ENCODE results near the gene SMYD3.

Gene SMYD3

DNA sequence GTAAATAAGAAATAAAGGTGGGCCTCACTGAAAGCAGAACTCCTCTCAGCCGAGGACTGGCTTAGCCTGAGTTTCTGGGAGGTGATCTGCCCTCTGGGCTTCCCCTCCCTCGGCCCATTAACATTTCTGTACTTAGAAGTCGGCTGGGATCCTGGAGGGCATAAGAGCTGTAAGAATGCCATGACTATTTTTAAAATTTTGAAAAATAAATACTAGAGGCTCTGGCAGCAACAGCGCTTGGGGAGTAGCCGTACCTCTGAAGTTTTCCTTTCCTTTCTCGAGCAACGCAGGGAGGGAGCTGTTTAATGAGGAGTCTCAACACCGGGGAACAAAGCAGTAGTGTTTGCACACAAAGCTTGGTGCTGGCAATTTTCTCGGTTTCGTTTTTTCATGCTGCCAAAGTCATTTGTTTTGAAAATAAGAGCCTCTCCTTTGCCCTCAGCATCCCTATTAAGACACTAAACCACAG is 498.7 kb downstream of the SMYD3 start:
- DNase-seq, result no peak

DNA sequence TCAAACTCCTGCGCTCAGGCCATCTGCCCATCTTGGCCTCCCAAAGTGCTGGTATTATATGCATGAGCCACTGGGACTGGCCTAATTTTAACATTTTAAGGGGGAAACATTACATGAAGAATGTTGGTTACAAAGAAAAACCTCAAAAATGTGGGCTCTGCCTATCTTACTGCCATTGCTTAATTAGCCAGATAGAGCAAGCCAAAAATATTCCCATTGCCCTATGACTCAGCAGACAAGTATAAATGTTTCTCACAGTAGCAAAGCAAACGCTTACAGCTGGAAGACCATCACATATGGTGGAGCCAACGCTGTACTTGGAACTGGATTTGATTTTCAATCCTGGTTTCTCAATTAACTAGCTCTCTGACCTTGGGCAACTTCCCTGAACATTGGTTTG is 502.0 kb downstream of the SMYD3 start:
- no peak for DNase-seq

DNA sequence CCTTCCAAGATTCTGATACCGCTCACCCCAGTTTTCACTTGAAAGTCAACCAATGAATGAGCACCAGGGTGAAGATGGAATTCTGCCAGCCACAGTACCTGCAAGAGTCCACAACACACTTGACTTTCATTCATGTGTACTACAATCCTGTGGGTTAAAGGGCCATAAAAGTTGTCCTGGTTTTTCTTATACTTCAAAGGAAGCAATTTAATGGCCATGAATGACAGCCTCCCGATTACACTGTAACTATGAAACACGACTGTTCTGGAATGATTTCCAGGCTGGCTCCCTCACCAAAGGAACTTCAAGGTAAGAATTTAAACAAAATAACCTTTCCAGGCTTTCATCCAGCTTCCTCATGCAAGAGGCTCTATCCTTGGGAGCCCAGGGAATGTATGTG is 502.8 kb downstream of the SMYD3 start:
- no peak for DNase-seq

DNA sequence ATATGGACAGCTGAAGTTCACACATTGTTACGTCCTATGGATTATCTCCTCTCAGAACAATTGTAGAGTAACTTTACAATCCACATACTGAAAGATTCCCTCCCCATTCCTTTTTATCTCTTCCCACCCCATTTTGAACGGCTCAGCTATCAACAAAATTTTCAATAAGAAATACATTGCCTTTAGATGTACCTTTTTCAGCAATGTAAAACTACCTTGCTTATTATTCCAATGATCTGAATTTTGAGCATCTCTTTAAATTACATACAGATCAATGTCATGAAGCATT is 503.7 kb downstream of the SMYD3 start:
- DNase-seq, result no peak

DNA sequence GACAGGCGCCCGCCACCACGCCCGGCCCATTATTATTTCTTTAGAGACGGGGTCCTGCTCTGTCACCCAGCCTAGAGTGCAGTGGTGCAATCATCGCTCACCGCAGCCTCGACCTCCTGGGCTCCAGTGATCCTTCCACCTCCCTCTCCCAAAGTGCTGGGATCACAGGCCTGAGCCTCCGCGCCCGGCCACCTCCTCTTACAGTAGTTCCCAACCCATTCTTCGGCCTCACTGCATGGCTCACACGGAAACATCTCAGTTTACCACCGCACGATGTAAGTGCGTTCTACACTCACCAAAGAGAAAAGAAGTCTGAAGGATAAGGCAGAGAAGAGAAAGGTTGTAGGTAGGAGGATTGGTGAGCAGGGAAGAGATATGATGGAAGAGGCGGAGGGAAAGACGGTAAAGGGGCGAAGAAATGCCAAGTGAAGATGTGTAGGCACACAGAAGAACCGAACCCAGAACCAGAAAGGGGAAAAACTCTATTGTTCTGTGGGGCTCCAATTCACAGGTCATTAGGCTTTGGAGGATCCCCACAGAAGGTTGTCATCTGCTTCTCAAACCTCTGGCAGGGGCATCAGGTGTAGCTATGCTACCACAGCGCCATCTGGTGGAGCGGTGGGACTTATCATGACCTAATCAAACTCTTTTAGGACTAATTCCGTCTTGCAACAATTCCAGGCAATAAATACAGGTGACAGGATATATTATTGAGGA is 504.2 kb downstream of the SMYD3 start:
- DNase-seq, result peak; percentile 82 to 93 (median 90)

DNA sequence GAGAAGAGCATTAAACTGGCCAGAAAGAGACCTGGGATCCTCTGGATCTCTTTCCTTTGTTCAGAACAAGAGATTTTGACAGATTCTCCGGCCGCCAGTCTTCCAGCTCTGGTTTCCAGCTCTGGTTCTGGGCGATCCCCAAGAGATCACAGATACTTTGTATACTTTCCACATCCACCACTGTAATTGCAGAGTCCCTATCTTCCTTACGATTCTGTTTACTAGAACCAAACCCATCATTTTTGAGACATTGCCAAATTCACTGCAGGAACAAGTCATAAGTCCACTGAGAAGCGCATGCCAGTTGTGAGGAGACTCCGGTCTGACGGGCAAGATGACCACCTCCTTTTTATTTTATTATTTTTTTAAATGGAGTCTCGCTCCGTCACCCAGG is 505.2 kb downstream of the SMYD3 start:
- no peak for DNase-seq

DNA sequence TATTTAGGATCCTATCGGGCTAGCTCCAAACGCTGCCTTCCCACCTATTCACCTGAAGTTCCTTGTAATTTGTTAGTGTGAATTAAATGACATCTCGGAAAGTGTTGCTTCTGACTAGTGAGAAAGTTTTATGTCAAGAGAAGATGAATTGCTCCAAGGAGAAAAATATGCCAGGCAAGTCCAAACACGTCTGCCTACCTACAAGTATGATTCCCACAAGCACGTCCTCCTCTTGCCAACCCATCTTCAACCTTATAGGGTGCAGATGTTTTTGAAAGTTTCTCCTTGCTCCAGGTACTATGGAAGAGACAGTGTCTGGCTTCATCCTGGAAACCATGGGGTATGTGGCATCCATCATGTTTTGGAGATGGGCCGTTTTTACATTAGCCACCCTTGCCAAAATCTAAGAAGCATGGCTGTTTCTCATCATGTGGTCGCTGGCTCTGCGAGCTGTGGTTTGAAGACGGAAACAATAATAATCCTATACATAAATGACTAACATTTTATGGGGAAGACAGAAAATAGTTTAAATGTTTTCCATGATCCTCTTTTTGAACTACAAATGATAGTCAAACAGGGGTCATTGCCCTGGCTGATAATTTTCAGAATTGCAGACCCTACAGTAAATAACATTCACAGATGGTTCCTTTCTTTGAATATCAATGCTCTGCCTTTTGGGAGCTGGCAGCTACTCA is 505.8 kb downstream of the SMYD3 start:
- no peak for DNase-seq

DNA sequence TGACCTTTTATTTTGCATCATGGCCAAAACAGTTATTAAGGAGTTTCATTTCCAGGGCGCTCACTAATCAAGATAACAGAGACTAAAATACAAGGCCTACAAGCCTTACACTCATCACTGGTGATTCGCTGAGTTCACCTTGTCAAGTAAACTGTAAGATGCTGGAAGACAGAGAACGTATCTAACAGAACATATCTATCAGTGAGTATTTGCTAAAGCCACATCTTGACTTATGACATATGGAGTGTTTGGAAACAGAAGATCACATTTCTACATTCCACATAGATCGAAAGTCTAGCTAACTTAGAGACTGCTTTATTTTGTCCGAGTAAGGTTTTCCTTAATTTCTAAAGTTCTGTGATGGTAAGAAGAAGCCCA is 506.5 kb downstream of the SMYD3 start:
- DNase-seq, result no peak

DNA sequence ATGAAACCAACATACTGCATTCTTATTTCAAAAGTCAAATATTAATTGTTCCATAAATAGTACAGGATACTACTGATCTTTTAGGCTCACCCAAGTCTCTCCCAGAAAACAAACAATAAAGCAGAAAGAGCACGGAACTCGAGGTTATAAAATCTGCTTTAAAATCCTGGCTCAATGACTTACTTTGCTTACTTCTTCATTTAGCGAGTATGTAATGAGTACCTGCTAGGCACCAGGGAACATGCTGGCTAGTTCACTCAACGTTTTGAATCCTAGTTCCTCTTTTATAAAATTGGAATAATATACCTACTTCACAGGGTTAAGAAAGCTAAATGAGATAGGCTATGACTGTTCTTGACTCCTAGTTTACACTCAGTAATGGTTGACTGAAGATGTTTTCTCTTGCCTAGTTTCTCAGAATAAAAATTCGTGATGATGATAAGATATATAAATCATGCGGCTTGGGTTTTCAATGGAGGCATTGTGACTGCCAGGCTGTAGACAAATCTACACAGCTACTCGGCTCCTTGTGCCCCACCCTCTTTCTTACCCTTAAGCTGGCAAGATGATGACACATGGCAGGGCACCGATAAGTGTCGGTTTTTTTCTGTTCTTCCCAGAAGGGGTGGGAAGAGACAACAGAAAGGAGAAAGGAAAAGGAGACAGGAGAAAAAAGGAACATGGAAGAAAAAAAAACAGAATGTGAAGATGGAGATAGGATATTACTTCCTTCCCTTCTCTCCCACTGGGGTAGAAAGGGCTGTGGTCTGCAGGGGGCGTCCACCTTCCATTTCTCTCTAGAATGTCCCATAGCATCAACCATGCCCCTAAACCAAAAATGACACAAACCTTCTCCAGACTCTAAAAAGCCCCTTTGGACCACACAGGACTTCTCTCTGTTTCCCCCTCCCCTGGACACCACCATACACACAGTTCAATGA is 507.1 kb downstream of the SMYD3 start:
- peak in 2 of 4 experiments; percentile 10 to 15 for DNase-seq

DNA sequence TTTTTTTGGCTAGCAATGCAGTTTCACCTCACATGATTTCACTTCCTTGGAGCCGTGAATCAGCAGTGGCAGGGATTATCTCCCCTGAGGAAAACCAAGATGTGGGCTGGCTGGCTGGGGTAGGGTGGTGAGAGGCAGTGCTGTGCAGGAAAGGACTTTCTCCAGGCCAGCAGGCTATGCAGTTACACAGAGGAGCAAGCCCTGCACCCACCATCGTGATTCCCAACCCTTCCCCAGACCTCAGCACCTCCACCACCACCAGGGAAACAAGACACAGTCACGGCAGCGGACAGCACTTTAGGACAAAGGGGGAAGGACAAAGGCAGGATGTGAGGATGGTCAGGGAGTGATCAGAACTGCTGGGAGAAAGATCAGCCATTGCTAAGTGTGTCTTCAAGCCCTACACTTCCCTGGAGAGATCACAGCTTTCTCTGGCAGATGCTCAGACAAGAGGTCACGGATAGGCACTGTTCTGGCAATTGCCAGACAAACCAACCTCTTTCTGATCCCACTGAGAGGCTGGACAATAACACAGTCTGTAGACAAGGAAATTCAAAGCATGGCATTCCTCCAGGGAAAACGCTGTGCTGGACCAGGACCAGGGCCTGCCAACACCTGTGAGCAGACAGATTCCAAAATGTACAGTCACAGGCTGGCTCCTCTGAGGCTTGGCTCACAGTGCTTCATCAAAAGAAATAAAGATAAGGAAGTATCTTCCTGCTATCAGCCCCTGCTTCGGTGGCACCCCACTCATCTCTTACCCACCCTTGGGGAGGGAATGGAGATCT is 509.4 kb downstream of the SMYD3 start:
- no peak for DNase-seq

DNA sequence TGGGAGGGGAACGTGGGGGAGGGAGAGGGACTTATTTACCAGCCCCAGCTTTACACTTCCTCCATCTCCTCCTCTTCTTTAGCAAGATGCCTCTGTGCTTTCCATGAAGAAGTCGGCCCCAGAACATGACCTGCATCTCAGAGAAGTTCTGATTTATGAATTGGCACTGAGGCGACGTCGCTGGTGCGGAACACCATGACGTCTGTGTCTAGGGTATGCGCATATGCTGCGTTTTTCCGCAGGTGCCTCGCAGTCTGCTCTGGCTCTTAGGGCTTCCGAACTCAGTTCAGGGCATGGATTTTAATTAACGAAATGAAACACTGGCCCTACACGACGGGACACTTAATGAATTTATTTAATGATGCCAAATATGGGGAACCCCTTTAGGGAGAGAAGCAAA is 510.3 kb downstream of the SMYD3 start:
- DNase-seq, result no peak

DNA sequence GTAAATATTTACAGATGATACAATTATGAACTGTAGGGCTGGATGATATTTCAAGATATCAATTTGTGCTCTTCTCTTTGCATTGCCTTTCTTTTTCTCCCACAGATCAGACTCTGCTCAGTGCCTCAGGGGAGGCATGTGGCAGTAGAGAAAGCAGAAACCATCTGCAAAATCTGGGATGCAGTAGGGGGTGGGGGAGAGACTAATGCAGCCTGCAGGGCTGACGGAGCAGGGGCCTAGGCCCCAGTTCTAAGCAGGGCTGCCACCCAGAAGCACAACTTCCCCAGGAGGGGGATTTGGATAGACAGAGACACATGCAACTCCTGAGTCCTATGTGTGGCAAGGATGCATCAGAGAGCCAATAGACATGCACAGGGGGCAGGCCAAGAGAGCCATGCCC is 511.6 kb downstream of the SMYD3 start:
- no peak for DNase-seq

DNA sequence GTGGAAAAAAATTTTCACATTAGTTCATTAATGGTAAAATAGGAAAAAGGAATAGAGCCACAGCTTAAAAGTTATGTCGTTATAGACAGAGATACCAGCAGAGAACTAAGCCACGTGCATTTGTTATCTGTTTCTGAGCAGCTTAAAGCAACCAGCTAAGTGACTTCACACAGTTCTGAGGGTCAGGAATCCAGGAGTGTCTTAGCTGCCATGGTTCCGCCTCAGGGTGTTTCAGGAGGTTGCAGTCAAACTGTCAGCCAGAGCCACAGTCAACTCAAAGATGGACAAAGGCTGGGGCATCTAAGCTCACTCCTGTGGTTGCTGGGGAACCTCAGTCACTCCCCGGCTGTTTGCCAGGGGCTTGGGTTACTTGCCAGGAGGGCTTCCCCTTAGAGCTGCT is 515.8 kb downstream of the SMYD3 start:
- DNase-seq, result no peak

DNA sequence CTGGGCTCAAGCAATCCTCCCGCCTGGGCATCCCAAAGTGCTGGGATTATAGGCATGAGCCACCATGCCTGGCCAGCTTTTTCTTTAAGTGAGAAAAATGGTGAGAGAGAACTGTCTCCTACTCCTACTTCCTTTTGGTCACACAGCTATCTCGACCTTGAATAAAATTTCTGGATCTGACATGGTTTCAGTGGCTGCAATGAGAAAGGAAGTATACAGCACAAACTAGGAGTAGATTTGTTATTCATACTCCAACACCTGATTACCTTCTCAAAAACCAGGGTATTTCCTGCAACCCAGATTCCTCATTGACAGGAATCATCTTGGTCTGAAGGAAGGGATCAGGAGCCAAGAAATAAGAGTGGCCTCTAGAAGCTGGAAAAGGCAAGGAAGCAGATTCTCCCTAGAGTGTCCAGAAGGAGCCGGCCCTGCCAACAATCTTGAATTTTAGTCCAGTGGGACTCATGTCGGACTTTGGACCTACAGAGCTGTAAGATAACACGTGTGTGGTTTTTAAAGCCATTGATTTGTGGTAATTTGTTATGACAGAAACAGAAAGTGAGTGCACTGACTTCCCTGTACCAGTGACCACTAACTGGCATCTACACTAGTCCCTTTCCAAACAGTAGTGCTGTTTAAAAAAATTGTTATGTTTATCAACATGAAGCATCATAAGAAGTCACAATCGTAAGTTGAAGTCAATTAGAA is 516.6 kb downstream of the SMYD3 start:
- no peak for DNase-seq

DNA sequence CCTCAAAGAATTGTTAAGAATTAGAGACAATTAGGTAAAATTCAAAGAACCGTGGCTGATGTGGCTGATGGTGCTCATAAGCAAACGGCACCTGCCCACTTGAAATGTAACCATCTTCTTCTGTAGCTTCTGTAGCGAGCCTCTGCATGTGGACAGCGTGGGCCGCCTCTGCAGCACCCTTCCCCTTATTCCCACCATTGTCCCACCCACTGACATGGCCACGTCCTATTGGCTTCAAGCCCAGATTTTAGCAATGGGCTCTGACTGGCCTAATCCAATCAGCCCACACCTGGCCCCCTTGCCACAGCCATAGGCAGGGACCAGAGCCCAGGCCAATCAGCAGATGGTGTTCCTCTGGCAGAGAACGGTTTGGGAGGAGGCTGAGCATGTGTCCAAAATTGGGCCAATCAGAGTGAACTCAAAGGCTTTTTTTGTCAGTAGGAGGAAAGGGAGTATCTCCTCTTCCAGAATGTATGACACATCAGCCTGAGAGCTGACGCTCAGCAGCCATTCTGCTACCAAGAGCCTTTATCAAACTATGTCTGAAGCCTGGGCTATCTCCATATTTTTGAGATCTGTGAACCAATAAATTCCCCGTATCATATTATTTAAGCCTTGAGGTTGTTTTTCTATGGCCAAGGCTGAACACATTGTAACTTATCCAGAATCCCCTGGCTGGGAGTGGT is 518.5 kb downstream of the SMYD3 start:
- no peak for DNase-seq

DNA sequence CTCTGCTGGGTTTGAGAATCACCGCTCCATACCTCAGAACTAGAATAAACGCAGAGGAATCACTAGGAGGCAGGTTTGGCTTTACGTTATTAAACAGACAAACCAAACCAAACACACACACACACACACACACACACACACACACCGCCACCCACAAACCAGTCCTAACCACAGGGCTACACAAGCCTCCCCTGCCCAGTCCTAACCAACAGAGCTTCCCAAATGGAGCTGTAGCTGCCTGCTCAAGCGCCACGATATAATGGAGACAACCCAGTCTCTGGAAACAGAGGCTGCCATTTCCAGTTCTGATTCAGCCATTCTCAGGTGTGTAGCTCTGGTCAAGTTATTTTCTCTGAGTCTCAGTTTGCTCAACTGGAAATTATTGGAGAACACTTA is 519.1 kb downstream of the SMYD3 start:
- DNase-seq, result no peak

DNA sequence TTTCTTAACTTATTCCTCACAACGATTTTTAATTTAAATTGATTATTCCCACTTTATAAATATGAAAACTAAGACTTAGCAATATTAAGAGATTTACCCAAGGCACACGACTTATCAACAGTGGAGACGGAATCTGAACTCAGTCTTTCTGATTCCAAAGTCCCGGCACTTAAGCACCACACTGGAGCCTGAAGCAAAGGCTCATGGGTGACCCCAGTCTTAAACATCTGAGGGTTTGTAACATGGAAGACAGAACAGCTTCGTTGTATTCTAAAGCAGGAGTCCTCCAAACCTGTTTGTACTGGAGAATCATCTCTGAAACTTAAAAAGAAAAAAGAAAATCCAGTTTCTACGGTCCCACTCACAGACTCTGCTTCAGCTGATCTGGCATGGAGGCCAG is 519.5 kb downstream of the SMYD3 start:
- no peak for DNase-seq

DNA sequence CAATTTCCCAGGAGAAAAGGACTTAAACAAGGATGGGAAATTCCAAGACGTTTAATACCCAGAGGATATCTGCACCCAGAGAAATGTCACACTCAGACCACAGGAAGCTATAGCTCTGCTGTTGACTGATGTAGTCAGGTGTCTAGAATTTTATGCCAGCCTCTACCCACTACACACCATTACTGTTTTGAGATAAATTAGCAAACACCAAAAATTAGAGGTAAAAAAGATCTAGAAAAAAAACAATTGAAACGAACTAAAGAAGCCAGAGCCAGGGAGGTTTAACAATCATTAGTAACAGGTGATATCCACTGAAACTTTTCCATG is 519.9 kb downstream of the SMYD3 start:
- no peak for DNase-seq

DNA sequence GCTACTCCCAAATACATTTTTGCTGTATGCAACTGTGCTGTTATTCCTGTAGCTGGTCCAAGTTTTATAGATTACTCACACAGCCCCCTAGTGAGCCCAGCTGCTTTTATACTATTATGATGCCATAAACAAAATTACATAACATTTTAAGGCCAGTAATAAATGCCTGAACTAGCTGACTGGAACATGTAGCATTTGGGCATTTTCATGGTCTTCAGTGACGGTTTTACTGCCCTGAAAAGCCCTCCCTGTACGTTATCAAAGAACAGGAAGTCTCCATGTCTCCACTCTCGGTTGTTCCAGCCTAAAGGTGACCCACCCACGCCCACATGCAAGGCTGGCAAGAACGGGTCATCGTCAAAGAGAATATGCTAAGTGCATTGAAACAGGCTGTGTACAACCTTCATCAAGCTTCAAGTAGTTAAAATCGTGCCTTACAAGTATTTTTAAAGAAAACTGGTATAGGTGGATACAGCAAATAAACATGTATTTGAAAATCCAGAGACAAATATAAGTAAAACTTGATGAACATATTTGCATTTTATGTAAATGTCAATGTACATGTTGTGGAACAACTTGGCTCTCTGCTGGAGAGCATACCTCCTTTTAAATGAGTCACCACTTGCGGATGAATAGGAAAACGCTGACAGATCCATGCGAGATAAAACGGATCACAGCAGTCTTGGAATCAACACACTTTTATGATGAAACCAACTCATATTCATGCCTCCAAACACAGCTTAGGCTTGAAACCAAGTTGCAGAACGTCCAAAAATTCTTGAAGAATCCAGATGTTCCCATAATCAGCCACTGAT is 520.5 kb downstream of the SMYD3 start:
- DNase-seq, result no peak

DNA sequence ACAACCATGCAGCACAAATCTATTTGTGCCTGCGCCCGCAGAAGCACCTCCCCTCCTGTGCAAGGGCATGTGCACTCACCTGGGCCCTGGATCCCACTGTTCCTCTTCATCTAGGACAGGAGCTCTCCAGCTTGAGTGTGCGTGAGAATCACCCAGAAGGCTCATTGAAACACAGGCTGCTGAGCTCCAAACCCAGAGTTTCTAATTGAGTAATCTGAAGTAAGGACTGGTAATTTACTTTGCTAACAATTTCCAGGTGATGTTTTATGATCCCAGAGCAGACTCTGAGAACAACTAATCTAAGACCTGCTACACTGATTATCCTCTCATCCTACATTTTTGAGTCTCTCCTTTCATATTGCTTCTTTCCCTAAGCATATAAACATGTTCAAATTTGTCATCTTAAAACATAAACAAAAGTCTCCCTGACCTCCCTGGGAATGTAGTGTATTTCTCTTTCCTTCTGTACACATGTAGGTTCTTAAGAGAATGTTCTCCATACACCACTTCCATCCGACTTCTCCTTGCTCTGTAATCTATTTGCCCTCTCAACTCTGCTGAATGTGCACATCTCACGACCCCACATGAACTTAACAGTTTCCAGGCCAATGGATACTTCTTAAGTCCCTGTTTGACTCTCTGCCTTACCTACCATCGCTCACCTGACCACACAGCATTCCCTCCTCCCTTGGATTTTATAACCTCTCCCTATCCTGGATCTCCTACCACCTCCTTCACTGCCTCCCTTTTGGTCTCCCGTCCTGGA is 522.5 kb downstream of the SMYD3 start:
- DNase-seq, result no peak
